ENCODE measurements around the gene LLGL1. TPM values are rescaled to one million over a fixed set of nuclear protein-coding genes. Genes with fewer than 3 reads are reported as not detected.
A peak's percentile ranks its signal among the peaks of the same experiment; 100 is the strongest.

The LLGL1 gene
- total RNA-seq, 1 donor from 2014 or later: 84.6 TPM

DNA sequence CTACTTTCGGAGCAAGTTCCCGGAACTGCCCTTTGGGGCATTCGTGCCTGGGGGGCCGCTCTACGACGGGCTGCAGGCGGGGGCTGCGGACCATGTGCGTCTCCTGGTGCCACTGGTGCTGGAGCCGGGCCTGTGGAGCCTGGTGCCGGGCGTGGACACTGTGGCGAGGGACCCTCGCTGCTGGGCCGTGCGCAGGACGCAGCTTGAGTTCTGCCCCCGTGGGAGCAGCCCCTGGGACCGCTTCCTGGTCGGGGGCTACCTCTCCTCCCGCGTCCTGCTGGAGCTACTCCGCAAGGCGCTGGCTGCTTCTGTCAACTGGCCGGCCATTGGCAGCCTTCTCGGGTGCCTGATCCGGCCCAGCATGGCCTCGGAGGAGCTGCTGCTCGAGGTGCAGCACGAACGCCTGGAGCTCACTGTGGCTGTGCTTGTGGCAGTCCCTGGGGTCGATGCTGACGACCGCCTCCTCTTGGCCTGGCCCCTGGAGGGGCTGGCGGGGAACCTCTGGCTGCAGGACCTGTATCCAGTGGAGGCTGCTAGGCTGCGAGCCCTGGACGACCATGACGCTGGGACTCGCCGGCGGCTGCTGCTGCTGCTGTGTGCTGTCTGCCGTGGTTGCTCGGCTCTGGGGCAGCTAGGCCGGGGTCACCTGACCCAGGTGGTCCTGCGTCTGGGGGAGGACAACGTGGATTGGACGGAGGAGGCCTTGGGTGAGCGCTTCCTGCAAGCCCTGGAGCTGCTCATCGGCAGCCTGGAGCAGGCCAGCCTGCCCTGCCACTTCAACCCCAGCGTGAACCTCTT lies 38.6 kb downstream of the LLGL1 start:
- Mint-ChIP-seq H3K36me3 (ENCODE audit: unreplicated experiment) (no peaks in the 10 kb centered on the region), H3K27ac (ENCODE audit: unreplicated experiment) (no peak overlapping the region), H3K4me3 (ENCODE audit: unreplicated experiment) (no peak overlapping the region), H3K4me1 (ENCODE audit: low read depth, unreplicated experiment) (no peaks in the 10 kb centered on the region), H3K9me3 (ENCODE audit: unreplicated experiment) (no peaks in the 10 kb centered on the region), H3K27me3 (ENCODE audit: unreplicated experiment) (no peaks in the 10 kb centered on the region)
- TF ChIP-seq, protein P1, sequence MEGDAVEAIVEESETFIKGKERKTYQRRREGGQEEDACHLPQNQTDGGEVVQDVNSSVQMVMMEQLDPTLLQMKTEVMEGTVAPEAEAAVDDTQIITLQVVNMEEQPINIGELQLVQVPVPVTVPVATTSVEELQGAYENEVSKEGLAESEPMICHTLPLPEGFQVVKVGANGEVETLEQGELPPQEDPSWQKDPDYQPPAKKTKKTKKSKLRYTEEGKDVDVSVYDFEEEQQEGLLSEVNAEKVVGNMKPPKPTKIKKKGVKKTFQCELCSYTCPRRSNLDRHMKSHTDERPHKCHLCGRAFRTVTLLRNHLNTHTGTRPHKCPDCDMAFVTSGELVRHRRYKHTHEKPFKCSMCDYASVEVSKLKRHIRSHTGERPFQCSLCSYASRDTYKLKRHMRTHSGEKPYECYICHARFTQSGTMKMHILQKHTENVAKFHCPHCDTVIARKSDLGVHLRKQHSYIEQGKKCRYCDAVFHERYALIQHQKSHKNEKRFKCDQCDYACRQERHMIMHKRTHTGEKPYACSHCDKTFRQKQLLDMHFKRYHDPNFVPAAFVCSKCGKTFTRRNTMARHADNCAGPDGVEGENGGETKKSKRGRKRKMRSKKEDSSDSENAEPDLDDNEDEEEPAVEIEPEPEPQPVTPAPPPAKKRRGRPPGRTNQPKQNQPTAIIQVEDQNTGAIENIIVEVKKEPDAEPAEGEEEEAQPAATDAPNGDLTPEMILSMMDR (IDR thresholded peaks at IDR 0.05; ENCODE audit: partially characterized antibody, unreplicated experiment): no peak
- DNase-seq: no peak

DNA sequence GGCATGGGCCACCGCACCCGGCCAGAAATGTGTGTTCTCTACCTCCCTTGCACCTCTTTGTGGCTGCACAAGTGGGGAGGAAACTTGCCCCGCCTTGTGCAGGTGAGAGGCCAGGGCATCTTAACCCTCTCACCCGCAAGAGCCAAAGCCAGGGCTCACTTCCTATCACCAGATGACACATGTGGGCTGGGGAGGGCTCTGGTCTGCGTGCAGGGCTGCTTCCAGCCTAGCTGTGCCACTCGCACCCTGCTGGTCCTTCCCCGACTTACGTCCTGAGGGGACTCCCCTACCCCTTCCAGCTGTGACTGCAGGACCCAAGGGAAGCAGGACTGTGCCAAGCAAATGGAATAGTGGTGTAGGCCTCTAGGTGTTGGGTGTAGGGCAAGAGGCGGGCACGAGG lies 41.9 kb downstream of the LLGL1 start:
- H3K4me1 Mint-ChIP-seq (ENCODE audit: low read depth, unreplicated experiment): no peaks in the 10 kb centered on the region
- TF ChIP-seq, protein P1 (IDR thresholded peaks at IDR 0.05; ENCODE audit: partially characterized antibody, unreplicated experiment): no peak
- no peaks in the 10 kb centered on the region for H3K36me3 Mint-ChIP-seq (ENCODE audit: unreplicated experiment)
- no peaks in the 10 kb centered on the region for H3K9me3 Mint-ChIP-seq (ENCODE audit: unreplicated experiment)
- DNase-seq: no peak
- H3K27me3 Mint-ChIP-seq (ENCODE audit: unreplicated experiment): no peaks in the 10 kb centered on the region
- no peak overlapping the region for H3K27ac Mint-ChIP-seq (ENCODE audit: unreplicated experiment)
- H3K4me3 Mint-ChIP-seq (ENCODE audit: unreplicated experiment): no peak overlapping the region

DNA sequence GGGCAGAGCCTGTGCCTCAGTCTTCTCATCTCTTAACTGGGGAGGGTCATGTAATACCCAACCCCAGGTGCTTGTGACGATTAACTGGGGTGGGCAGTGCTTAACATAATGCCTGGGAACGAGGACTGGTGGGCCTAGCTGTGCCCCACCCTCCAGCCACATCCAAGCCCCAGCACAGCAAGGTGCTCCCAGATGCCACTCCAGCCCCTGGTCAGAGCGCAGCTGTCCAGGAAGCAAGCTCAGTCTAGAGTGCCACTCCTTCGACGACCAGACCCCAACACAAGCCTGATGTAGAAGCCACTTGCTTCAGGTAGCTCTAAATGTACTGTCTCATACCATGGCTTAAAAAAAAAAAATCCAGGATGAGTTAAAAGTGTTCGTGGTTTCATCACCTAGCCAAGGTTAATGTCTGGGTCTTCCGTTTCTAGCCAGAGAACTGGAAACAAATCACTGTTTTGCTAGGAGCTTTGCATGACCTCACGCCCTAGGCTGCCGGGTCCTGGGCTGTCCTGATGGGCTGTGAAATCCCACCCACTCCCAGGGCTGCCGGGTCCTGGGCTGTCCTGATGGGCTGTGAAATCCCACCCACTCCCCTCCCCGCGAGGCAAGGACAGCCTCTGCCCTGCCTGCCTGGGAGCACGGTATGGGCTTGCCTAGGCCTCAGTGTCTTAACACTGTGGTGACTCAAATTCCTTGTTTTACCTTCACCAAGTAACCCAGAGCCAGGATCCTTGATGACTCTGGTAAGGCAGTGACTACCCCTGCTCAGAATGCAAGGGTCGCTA lies 42.7 kb downstream of the LLGL1 start:
- TF ChIP-seq, protein P1 (IDR thresholded peaks at IDR 0.05; ENCODE audit: partially characterized antibody, unreplicated experiment): no peak
- peak overlapping the region; percentile 38 for H3K27ac Mint-ChIP-seq (ENCODE audit: unreplicated experiment)
- no peaks in the 10 kb centered on the region for H3K27me3 Mint-ChIP-seq (ENCODE audit: unreplicated experiment)
- peak; percentile 56 for DNase-seq
- no peaks in the 10 kb centered on the region for H3K36me3 Mint-ChIP-seq (ENCODE audit: unreplicated experiment)
- H3K4me3 Mint-ChIP-seq (ENCODE audit: unreplicated experiment): no peak overlapping the region
- no peaks in the 10 kb centered on the region for H3K4me1 Mint-ChIP-seq (ENCODE audit: low read depth, unreplicated experiment)
- H3K9me3 Mint-ChIP-seq (ENCODE audit: unreplicated experiment): no peaks in the 10 kb centered on the region

DNA sequence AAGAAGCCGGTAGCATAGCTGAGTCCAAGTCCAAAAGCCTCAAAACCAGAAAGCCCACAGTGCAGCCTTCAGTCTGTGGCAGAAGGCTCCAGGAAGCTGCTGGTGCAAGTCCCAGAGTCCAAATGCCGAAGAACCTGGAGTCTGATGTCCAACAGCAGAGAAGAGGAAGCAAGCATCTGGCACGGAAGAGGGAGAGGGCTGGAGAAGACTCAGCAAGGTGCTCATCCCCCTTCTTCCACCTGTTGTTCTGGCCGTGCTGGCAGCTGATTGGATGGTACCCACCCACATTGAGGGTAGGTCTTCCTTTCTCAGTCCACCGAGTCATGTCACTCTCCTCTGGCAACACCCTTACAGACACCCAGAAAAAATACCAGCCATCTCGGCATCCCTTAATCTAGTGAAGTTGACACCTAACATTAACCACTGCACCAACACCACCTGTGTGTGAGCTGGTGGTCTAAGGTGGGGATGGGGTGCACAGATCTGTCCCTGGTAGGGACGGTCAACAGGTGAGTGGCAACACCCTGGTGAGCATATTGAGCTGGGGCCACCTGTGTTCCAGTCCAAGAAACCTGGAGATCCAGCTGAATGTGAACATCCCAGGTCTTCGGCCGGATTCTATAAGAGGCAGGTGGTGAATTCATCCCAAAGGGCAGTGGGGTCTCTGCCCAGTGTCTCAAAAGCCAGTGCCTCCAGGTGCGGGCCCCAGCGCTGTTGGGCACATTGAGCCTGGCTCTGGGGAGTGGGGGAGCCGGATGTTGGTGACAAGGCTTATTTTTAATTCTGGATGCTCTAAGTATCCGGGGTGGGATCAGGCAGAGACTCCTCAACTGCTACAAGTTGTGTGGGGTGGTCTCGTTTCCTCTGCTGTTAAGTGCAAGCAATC lies 44.9 kb downstream of the LLGL1 start:
- no peaks in the 10 kb centered on the region for H3K36me3 Mint-ChIP-seq (ENCODE audit: unreplicated experiment)
- H3K4me3 Mint-ChIP-seq (ENCODE audit: unreplicated experiment): no peak overlapping the region
- H3K9me3 Mint-ChIP-seq (ENCODE audit: unreplicated experiment): no peaks in the 10 kb centered on the region
- H3K4me1 Mint-ChIP-seq (ENCODE audit: low read depth, unreplicated experiment): no peaks in the 10 kb centered on the region
- H3K27ac Mint-ChIP-seq (ENCODE audit: unreplicated experiment): no peak overlapping the region
- TF ChIP-seq, protein P1 (IDR thresholded peaks at IDR 0.05; ENCODE audit: partially characterized antibody, unreplicated experiment): no peak
- no peak for DNase-seq
- H3K27me3 Mint-ChIP-seq (ENCODE audit: unreplicated experiment): no peaks in the 10 kb centered on the region
